Left lobe of liver (tissue), 2 donors: ENCODE measurements around the gene TAF4. TPM values are rescaled to one million over a fixed set of nuclear protein-coding genes. Genes with fewer than 3 reads are reported as not detected.
"Not testable (repeated sequence)": the region's sequence is repeated elsewhere in the genome, so short reads cannot be mapped to it uniquely, and the experiment has no call there.

ENCODE experiments used
- ATAC-seq: fragments of 200-7000 bp; cut with Tn5 transposase; one replicate; pipeline ENCODE4 v1.9.1; 2020; ENCODE audit warnings: mild to moderate bottlenecking, moderate library complexity
- DNase-seq: peaks from one replicate; pipeline ENCODE4 v3.0.0-alpha.2; 2020; ENCODE audit warnings: low spot score
- total RNA-seq: library from RNA; stranded (reverse); gene quantifications from one replicate; pipeline ENCODE4 v1.2.1, GENCODE V29; 2021
- donor health status: DM: no; HTN: no; CAD: no; lungs with moderate emphysema.
- donor health status: DM: no; HTN: yes; CAD: no.

Gene TAF4
- total RNA-seq, 1 donor from 2014 or later = 11.3 TPM

GRCh38 chr20:62006482-62006881 lies 59.2 kb downstream of the TAF4 start:
- DNase-seq (no peak), ATAC-seq (no peak)

GRCh38 chr20:62004614-62005013 lies 61.1 kb downstream of the TAF4 start:
- ATAC-seq (peak; percentile 28), DNase-seq (no peak)

DNA sequence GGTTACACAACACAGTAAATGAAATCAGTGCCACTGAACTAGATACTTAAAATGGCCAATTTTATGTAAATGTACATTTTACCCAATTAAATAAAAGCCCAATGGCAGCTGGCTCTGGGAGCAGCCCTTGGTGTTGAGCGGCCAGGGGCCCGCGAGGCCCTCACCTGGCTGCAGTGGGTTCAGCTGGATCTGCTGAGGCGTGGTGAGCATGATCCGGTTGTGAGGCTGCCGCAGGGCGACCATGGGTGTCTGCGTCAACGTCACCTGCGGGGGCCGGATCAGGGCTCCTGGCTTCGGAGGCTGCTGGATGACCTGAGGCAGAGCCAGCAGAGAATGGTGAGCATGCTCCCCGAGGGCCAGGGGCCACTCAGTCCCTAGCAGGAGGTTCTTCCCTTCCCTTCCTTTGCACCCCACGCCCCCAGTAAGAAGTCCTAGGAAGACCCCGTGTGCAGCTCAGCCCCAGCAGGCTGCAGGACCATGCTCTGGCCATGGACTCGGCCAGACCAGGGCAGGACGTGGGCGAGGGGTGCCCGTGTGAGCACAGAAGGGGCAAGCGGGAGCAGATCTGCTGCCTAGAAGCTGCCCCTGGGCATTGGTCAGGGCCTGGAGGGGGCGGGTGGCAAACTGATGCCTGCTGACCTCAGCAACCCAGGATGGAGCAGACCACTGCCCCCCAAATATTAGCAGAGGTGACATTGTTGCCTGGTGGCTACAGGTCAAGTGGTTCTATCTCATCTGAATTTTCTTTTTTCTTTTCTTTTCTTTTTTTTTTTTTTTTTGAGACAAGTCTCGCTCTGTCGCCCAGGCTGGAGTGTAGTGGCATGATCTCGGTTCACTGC lies 61.9 kb downstream of the TAF4 start:
- ATAC-seq (peak; percentile 5), DNase-seq (no peak)

GRCh38 chr20:62002882-62003480 lies 62.7 kb downstream of the TAF4 start:
- ATAC-seq = peak; percentile 84

GRCh38 chr20:62001178-62001715 lies 64.4 kb downstream of the TAF4 start:
- DNase-seq (no peak), ATAC-seq (no peak)

More at GRCh38 chr20:62002882-62003480, 62.7 kb downstream of the TAF4 start:
- peak; percentile 77 for DNase-seq

GRCh38 chr20:61998343-61999121 lies 67.1 kb downstream of the TAF4 start:
- DNase-seq (no peak), ATAC-seq (no peak)

DNA sequence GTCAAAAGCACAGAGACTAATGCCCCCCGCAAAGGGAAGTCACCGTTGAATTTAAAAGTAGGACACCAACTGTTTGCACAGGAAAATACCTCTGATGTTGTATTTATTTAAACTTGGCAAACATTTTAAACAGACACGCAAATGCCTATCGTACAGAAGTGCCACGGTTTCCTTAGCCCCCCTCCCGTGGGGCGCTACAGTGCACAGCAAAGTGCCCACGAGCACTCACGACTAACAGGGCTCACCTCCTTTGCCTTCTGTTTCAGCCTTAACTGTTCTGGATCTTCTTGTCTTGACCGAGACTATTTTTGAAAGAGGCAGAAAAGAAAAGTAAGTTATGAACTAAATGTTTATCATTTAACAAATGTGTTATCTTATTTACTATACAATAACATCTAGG lies 67.8 kb downstream of the TAF4 start:
- DNase-seq (no peak), ATAC-seq (no peak)

GRCh38 chr20:61997372-61997771 lies 68.3 kb downstream of the TAF4 start:
- DNase-seq (no peak), ATAC-seq (no peak)

DNA sequence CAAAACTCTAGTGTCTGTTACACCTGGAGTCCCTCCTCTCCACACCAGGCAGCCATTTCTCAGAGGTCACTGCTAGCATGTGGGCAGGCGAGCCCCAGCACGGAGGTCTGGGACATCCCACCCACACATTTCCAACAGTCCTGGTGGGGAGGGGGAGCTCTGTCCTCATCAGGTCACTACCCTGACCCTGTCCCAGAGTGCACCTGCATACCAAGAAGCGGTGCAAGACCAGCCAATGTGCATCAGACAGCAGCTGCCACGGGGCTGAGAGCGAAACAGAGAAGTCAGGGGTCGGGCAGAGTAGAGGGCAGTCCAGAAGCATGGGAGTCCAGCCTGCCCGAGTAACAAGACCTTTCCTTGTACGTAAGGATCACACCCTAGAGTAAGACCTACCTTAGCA lies 71.1 kb downstream of the TAF4 start:
- ATAC-seq = no peak
- no peak for DNase-seq

DNA sequence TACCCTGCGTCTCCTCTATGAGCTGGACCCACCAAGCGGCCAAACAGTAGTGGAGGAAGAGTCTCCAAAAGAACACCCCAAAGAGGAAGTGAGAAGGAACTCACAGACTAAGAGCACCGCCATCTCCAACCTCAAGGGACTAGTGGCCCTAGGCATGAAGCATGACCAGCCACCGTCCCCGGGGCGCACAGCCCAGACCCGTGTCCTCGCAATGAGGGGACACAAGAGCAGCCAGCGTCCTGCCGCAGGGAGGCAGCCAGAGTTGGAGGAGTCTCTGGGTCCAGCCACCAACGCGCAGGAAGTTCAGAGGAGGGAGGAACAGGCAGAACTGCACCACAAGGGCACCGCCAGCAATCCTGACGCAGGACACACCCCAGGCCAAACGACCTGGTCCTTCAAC lies 72.6 kb downstream of the TAF4 start:
- DNase-seq (no peak), ATAC-seq (no peak)

DNA sequence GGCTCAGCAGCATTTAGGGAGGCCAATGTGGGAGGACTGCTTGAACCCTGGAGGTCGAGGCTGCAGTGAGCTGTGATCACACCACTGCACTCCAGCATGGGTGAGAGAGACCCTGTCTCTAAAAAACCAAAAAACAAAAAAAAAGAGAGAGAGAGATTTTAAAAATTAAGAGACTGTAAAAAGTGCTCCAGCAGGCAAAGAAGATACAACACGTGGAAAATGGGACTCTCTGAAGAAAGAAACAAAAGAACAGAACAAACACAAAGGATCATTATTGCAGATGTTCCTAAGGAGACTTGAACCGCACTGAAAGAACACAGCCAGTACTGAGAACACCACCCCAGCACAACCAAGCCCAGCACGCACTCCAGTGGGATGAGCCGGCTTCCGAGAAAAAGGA lies 74.2 kb downstream of the TAF4 start:
- ATAC-seq (no peak), DNase-seq (no peak)

DNA sequence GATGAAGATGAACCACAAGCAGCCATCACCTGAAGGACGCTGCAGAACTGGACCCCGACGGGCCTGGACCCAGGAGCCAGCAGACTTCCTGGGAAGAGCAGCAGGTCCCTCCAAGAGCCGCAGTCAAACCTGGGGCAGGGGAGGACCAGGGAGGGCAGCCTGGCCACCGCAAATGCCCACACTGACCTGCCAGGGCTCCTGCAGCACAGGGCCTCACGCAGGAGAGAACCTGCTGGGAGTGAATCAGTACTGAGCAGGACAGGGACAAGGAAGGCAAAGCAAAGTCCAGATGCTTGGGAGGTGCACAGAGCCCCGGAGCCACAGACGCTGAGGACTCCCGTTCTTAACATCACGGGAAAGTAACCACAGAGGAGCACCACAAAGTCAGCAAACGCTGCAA lies 75.2 kb downstream of the TAF4 start:
- ATAC-seq = no peak
- DNase-seq = no peak

- ATAC-seq (no peak), DNase-seq (no peak)
These were observed 75.9 kb downstream of the TAF4 start for GRCh38 chr20:61989741-61990140.

DNA sequence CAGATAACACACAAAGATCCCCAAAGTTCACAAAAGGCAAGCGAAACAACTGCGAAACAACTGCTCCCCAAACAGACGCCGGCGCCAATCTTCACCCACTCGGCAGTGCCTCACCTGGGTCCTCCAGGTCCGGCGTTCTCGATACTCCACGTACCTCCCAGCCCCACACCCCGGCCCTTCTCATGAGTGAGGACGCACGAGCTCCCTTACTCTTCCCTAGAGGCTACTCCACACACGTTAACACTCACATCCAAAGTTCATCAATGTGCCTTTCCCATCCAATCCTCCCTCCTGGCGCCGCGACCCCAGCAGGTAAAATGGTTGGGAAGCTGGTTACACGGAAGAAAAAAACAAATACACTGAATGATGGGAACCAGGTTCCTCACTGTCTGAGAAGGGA lies 77.0 kb downstream of the TAF4 start:
- DNase-seq (no peak), ATAC-seq (no peak)

- ATAC-seq (no peak), DNase-seq (no peak)
These were observed 78.8 kb downstream of the TAF4 start for GRCh38 chr20:61986762-61987321.

- no peak for ATAC-seq
- DNase-seq = no peak
These were observed 80.6 kb downstream of the TAF4 start for GRCh38 chr20:61985096-61985495.

GRCh38 chr20:61984431-61984830 lies 81.2 kb downstream of the TAF4 start:
- ATAC-seq, DNase-seq: not testable (repeated sequence)

DNA sequence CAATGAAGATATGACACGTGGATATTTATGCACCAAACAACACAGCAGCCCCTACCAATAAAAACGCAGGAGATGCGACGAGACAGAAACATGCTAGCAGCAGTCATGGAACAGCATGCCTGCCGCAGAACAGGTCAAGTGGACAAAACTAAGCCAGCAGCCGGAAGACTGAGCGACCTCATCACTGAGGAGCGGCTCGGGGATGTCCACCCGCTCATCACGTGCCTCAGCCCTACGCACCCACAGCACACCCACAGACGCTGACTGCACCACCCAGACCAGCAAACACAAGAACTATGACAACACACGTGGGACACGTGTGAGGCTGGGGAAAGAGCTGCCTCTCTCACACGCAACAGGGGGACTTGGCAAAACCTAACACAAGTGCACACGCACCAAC lies 81.7 kb downstream of the TAF4 start:
- DNase-seq (no peak), ATAC-seq (no peak)

GRCh38 chr20:61982951-61983315 lies 82.7 kb downstream of the TAF4 start:
- DNase-seq (no peak), ATAC-seq (no peak)

DNA sequence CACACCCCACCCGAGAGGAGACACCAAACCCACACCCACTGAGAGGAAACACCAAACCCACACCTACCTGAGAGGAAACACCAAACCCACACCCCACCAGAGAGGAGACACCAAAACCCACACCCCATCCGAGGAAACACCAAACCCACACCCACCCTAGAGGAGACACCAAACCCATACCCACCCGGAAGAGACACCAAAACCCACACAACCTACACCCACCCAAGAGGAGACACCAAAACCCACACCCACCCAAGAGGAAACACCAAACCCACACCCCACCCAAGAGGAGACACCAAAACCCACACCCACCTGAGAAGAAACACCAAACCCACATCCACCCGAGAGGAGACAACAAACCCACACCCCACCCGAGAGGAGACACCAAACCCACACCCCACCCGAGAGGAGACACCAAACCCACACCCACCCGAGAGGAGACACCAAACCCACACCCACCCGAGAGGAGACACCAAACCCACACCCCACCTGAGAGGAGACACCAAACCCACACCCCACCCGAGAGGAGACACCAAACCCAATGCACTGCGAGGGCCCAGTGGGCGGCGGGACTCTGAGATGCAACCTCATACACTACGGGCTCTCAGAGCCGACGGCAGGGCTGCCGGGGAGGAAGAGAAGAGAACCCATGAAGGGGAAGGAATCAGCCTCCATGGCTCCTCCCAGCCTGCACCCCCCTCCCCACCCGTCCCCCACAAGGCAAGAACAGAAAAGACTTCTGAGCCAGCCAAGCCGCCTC lies 83.3 kb downstream of the TAF4 start:
- no peak for ATAC-seq
- DNase-seq = no peak
